NT2/D1 (cell line): ENCODE results near the gene PARM1.

Experiments used
- SUZ12 ChIP-seq: IDR thresholded peaks from 2 replicates; pipeline ENCODE4 v1.6.1; 2011; ENCODE audit not compliant: insufficient read length, insufficient read depth; ENCODE audit errors: extremely low read depth
- YY1 ChIP-seq: IDR thresholded peaks from 2 replicates; pipeline ENCODE4 v1.6.1; 2011; ENCODE audit not compliant: insufficient read length, insufficient read depth
- ZNF274 ChIP-seq: IDR thresholded peaks from 2 replicates; pipeline ENCODE4 v1.6.1; 2011; ENCODE audit warnings: mild to moderate bottlenecking, low read depth, low read length

DNA sequence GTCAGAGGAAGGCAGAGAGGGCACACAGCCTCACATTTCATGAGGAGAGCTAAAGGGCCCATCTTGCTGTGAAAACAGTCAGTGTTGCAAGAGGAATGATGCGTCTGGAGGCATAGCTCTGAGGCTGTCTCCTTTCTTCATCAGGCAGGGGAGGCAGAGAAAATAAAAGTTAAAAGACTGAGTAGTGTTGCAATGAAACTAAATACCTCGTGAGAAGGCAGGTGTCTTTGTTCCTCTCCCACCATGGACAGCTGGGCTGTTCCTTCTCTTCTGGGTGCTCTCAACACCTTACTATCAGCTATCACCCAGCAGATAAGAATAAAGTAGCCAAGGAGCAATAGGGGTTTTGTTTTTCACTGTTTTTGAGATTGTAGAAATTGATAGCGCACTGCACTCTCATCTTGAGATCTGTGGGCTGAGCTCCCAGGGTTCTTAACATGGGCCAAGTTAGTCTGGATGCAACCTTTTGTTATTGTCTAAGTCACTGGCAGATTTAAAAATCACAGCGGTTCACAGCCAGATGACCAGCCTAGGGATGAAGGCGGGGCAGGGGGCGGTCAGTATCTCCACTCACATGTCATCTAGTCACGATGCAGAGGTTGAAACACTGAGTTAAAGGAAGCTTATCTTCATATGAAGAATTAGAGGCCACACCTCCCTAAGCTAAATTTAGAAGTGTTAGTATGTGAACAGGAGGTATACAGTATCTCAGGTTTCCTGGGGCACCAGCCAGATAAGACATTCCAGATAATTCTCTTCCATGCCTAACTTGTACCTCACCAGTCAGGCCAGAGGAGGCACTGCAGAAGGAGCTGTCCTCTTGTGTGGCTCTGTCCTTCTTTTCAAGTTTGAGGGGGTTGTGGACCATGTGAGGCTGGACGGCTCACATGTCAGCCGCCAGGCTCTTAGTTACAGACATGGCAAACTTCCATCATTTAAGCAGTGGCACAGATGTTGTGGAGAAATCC lies 36.9 kb downstream of the PARM1 start:
- TF ChIP-seq YY1: no peak
- no peak for TF ChIP-seq SUZ12
- no peak for TF ChIP-seq ZNF274
